ENCODE results near the gene SEMA4A. TPM values are rescaled to one million over a fixed set of nuclear protein-coding genes. Genes with fewer than 3 reads are reported as not detected.
"Not testable (repeated sequence)": the region's sequence is repeated elsewhere in the genome, so short reads cannot be mapped to it uniquely, and the experiment has no call there.

SEMA4A gene
- total RNA-seq, 4 donors from 2014 or later: 1.7 to 4.1 (median 2.6) TPM

DNA sequence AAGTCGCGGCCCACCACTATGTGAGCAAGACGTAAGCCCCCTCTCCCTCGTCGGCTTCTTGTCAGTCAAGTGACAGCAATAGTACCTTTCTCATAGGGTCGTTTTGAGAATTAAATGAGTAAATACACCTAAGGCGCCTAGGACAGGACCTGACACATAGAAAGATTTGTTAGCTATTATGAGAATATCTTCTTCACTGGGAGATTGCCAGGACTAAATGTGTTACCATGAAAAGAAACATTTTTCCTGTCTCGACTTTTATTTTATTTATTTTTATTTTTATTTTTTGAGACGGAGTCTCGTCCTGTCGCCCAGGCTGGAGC, 60.2 kb downstream of the SEMA4A start:
- WGBS: 14% methylated on average over 11 of the region's 11 CpGs
- peaks cover 5 to 43% (median 36%) of the 10 kb centered on the region in 4 donors for H3K36me3 ChIP-seq
- H3K4me3 ChIP-seq: peak overlapping the region; percentile 63 to 79 (median 64)
- peak overlapping the region; percentile 88 to 92 (median 90) for H3K27ac ChIP-seq (replicated peaks in 1 of 4)
- H3K9me3 ChIP-seq: no peaks in the 10 kb centered on the region
- H3K27me3 ChIP-seq: no peaks in the 10 kb centered on the region
- intact Hi-C loops (cut with DNase I): loop anchor here (5.0 kb wide), 1 partner anchor 116 kb away; no protein-coding TSS in a partner anchor
- H3K4me1 ChIP-seq: peaks cover 22 to 51% (median 45%) of the 10 kb centered on the region in 4 donors
- no peak for TF ChIP-seq POLR2A (IDR thresholded peaks at IDR 0.05; ENCODE audit: low read depth)
- TF ChIP-seq, protein P1, sequence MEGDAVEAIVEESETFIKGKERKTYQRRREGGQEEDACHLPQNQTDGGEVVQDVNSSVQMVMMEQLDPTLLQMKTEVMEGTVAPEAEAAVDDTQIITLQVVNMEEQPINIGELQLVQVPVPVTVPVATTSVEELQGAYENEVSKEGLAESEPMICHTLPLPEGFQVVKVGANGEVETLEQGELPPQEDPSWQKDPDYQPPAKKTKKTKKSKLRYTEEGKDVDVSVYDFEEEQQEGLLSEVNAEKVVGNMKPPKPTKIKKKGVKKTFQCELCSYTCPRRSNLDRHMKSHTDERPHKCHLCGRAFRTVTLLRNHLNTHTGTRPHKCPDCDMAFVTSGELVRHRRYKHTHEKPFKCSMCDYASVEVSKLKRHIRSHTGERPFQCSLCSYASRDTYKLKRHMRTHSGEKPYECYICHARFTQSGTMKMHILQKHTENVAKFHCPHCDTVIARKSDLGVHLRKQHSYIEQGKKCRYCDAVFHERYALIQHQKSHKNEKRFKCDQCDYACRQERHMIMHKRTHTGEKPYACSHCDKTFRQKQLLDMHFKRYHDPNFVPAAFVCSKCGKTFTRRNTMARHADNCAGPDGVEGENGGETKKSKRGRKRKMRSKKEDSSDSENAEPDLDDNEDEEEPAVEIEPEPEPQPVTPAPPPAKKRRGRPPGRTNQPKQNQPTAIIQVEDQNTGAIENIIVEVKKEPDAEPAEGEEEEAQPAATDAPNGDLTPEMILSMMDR (IDR thresholded peaks at IDR 0.05): no peak
- TF ChIP-seq EP300 (IDR thresholded peaks at IDR 0.05): no peak
- TF ChIP-seq POLR2AphosphoS5 (IDR thresholded peaks at IDR 0.05): no peak
- DNase-seq (ENCODE audit: extremely low spot score): no peak

DNA sequence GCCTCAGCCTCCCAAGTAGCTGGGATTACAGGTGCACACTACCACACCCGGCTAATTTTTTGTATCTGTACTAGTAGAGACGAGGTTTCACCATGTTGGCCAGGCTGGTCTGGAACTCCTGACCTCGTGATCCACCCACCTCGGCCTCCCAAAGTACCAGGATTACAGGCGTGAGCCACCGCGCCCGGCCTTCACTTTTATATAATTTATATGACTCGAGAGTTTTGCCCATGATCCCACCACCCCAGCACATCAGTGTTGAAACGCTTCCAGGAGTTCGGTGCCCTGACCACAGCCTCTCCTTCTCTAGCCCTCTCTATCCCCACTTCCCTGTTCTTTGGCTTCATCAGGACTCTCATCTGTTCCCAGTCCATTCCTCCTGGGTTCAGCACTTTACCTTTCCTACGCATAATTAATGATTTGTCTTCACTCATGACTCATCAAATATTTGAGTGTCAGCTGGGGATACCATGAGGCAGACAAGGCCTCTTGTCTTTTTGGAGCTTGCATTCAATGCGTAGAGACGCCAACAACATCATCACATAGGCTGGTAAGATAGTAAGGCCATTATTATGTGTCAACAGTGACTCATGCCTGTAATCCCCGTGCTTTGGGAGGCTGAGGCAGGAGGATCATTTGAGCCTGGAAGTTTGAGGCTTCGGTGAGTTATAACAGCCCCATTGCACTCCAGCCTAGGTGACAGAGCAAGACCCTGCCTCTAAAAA, 60.8 kb downstream of the SEMA4A start:
- intact Hi-C loops (cut with DNase I): loop anchor here (5.0 kb wide), 1 partner anchor 117 kb away; no protein-coding TSS in a partner anchor
- peak overlapping the region; percentile 63 to 79 (median 64) for H3K4me3 ChIP-seq
- H3K4me1 ChIP-seq: peaks cover 22 to 51% (median 45%) of the 10 kb centered on the region in 4 donors
- H3K27ac ChIP-seq (replicated peaks in 1 of 4): peak overlapping the region; percentile 88 to 92 (median 90)
- DNase-seq (ENCODE audit: extremely low spot score): no peak
- no peaks in the 10 kb centered on the region for H3K27me3 ChIP-seq
- no peaks in the 10 kb centered on the region for H3K9me3 ChIP-seq
- 81% methylated on average over 16 of the region's 16 CpGs for WGBS
- H3K36me3 ChIP-seq: peaks cover 5 to 37% (median 33%) of the 10 kb centered on the region in 4 donors
- TF ChIP-seq EP300 (IDR thresholded peaks at IDR 0.05) (no peak), POLR2A (IDR thresholded peaks at IDR 0.05; ENCODE audit: low read depth) (no peak), POLR2AphosphoS5 (IDR thresholded peaks at IDR 0.05) (no peak)
- TF ChIP-seq, protein P1 (IDR thresholded peaks at IDR 0.05): no peak

DNA sequence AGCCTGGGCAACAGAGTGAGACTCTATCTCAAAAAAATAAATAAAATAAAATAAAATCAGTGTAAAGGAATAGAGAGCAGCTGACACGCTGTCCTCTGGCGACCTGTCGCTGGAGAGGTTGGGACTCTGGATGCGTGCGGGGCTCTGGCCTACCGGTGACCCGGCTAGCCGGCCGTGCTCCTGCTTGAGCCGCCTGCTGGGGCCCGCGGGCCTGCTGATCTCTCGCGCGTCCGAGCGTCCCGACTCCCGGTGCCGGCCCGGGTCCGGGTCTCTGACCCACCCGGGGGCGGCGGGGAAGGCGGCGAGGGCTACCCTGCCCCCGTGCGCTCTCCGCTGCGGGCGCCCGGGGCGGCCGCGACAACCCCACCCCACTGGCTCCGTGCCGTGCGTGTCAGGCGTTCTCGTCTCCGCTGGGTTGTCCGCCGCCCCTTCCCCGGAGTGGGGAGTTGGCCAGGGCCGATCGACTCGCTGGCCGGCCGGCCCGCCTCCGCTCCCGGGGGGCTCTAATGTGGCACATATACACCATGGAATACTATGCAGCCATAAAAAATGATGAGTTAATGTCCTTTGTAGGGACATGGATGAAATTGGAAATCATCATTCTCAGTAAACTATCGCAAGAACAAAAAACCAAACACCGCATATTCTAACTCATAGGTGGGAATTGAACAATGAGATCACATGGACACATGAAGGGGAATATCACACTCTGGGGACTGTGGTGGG, 63.1 kb downstream of the SEMA4A start:
- H3K9me3 ChIP-seq; intact Hi-C loops (cut with DNase I); DNase-seq (ENCODE audit: extremely low spot score); H3K4me3 ChIP-seq; H3K27me3 ChIP-seq; H3K27ac ChIP-seq (replicated peaks in 1 of 4): not testable (repeated sequence)
- 96% methylated on average over 33 of the region's 55 CpGs for WGBS
- Histone ChIP-seq H3K4me1 (peaks cover 22 to 51% (median 45%) of the 10 kb centered on the region in 4 donors), H3K36me3 (peaks cover 0 to 37% (median 31%) of the 10 kb centered on the region in 4 donors)

GRCh38 chr1:156217871-156218270, 64.5 kb downstream of the SEMA4A start:
- H3K4me3 ChIP-seq: no peak overlapping the region
- no peaks in the 10 kb centered on the region for H3K27me3 ChIP-seq
- H3K36me3 ChIP-seq: peaks cover 0 to 50% (median 41%) of the 10 kb centered on the region in 4 donors
- no peak for DNase-seq (ENCODE audit: extremely low spot score)
- intact Hi-C loops (cut with DNase I): no loop called here
- H3K27ac ChIP-seq (replicated peaks in 1 of 4): peak overlapping the region; percentile 21 to 73 (median 38)
- no peak for TF ChIP-seq POLR2A (IDR thresholded peaks at IDR 0.05; ENCODE audit: low read depth)
- TF ChIP-seq, protein P1 (IDR thresholded peaks at IDR 0.05): no peak
- TF ChIP-seq POLR2AphosphoS5 (IDR thresholded peaks at IDR 0.05): no peak
- TF ChIP-seq EP300 (IDR thresholded peaks at IDR 0.05): no peak
- H3K9me3 ChIP-seq: no peaks in the 10 kb centered on the region
- 56% methylated on average over 2 of the region's 2 CpGs for WGBS
- peaks cover 22 to 45% (median 38%) of the 10 kb centered on the region in 4 donors for H3K4me1 ChIP-seq

GRCh38 chr1:156220226-156220625, 66.8 kb downstream of the SEMA4A start:
- TF ChIP-seq EP300 (IDR thresholded peaks at IDR 0.05): no peak
- TF ChIP-seq POLR2A (IDR thresholded peaks at IDR 0.05; ENCODE audit: low read depth): no peak
- TF ChIP-seq, protein P1 (IDR thresholded peaks at IDR 0.05): no peak
- no peak for TF ChIP-seq POLR2AphosphoS5 (IDR thresholded peaks at IDR 0.05)
- Histone ChIP-seq H3K4me3 (no peak overlapping the region), H3K9me3 (no peaks in the 10 kb centered on the region), H3K36me3 (peaks cover 9 to 66% (median 48%) of the 10 kb centered on the region in 4 donors), H3K4me1 (peaks cover 7 to 30% (median 25%) of the 10 kb centered on the region in 4 donors), H3K27me3 (no peaks in the 10 kb centered on the region), H3K27ac (replicated peaks in 1 of 4) (no peak overlapping the region)
- DNase-seq (ENCODE audit: extremely low spot score): no peak
- WGBS: 93% methylated on average over 9 of the region's 9 CpGs
- intact Hi-C loops (cut with DNase I): no loop called here
